HAP-1 (cell line): Measurements from ENCODE around the gene SFXN4.
"Not testable (repeated sequence)": the region's sequence is repeated elsewhere in the genome, so short reads cannot be mapped to it uniquely, and the experiment has no call there.

ENCODE experiments used
- DNase-seq, 2 experiments: peaks; one replicate each; pipeline ENCODE4 v3.0.0-alpha.2; 2016 to 2020; ENCODE audit warnings: low spot score in 2 of 2
- H3K27me3 ChIP-seq: fragments of 250-450 bp; sonication (Bioruptor Pico); 2 replicates; pipeline ENCODE4 v1.5.1; 2020; ENCODE audit warnings: low read depth, mild to moderate bottlenecking, moderate library complexity
- H3K36me3 ChIP-seq: fragments of 250-450 bp; sonication (Bioruptor Pico); replicated peaks from 2 replicates; pipeline ENCODE4 v1.5.1; 2020; ENCODE audit warnings: mild to moderate bottlenecking
- H3K4me1 ChIP-seq: fragments of 250-450 bp; sonication (Bioruptor Pico); 2 replicates; pipeline ENCODE4 v1.5.1; 2020; ENCODE audit warnings: mild to moderate bottlenecking
- H3K4me3 ChIP-seq: fragments of 250-450 bp; sonication (Bioruptor Pico); 2 replicates; pipeline ENCODE4 v1.5.1; 2020; ENCODE audit warnings: mild to moderate bottlenecking, moderate library complexity
- H3K9me3 ChIP-seq: fragments of 250-450 bp; sonication (Bioruptor Pico); 2 replicates; pipeline ENCODE4 v1.5.1; 2020; ENCODE audit warnings: mild to moderate bottlenecking, moderate library complexity
- in situ Hi-C: fragments of 300-500 bp; cut with MboI; formaldehyde crosslinking; loops from 3 replicates; pipeline ENCODE4 v1.14.3; 2020; ENCODE audit warnings: low sequenced_read_pairs, inconsistent platforms, mixed read lengths

Gene SFXN4

DNA sequence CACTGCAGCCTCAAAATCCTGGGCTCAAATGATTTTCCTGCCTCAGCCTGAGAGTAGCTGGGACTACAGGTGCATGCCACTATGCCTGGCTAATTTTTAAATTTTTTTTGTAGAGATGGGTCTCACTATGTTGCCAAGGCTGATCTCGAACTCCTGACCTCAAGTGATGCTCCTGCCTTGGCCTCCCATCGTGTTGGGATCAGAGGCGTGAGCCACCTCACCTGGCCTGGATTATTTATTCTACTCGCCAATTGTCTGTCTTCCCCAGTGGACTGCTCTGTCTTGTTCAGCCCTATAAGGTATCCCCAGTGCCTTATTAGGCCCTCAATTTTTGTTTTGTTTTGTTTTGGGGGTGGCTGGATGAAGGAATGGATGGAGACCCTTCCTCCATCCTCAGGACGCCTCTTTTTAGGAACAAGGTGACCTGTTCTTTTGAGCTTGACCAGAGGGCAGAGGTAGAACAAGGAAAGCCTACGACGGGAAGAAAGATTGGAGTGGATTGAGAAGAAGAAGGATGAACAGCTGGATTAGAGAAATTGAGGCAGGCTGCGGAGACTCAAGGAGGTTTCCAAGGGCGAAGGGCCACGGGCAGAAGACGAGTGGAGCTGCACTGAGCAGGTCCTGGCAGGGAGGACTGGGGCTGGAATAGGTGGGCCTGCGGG, 62.1 kb downstream of the SFXN4 start:
- Histone ChIP-seq H3K36me3 (peaks cover 5% of the 10 kb centered on the region; the same call in 1 of the 2 replicates), H3K9me3 (no peaks in the 10 kb centered on the region), H3K4me3 (peak overlapping the region; percentile 14), H3K27me3 (no peaks in the 10 kb centered on the region), H3K4me1 (peaks cover 3% of the 10 kb centered on the region; the same call in 1 of the 2 replicates)
- DNase-seq, result no peak
- in situ Hi-C loops, result no loop called here

GRCh38 chr10:119101366-119102098, 64.0 kb downstream of the SFXN4 start:
- no peak overlapping the region for H3K4me3 ChIP-seq
- DNase-seq, result no peak
- no peaks in the 10 kb centered on the region for H3K27me3 ChIP-seq
- H3K4me1 ChIP-seq, result peaks cover 3% of the 10 kb centered on the region; the same call in 1 of the 2 replicates
- in situ Hi-C loops, result no loop called here
- H3K9me3 ChIP-seq, result no peaks in the 10 kb centered on the region
- peaks cover 2% of the 10 kb centered on the region; the same call in 1 of the 2 replicates for H3K36me3 ChIP-seq

GRCh38 chr10:119100434-119101238, 64.9 kb downstream of the SFXN4 start:
- Histone ChIP-seq H3K4me1 (peaks cover 3% of the 10 kb centered on the region; the same call in 1 of the 2 replicates), H3K36me3 (no peaks in the 10 kb centered on the region)
- in situ Hi-C loops, result no loop called here

GRCh38 chr10:119098576-119098975, 66.9 kb downstream of the SFXN4 start:
- no peaks in the 10 kb centered on the region for H3K27me3 ChIP-seq
- H3K9me3 ChIP-seq, result no peaks in the 10 kb centered on the region
- peaks cover 2% of the 10 kb centered on the region; the same call in 1 of the 2 replicates for H3K4me1 ChIP-seq
- in situ Hi-C loops, result no loop called here
- no peak for DNase-seq
- no peaks in the 10 kb centered on the region for H3K36me3 ChIP-seq
- H3K4me3 ChIP-seq, result no peak overlapping the region

More at GRCh38 chr10:119100434-119101238, 64.9 kb downstream of the SFXN4 start:
- no peak for DNase-seq
- H3K27me3 ChIP-seq, result no peaks in the 10 kb centered on the region
- H3K9me3 ChIP-seq, result no peaks in the 10 kb centered on the region
- no peak overlapping the region for H3K4me3 ChIP-seq

DNA sequence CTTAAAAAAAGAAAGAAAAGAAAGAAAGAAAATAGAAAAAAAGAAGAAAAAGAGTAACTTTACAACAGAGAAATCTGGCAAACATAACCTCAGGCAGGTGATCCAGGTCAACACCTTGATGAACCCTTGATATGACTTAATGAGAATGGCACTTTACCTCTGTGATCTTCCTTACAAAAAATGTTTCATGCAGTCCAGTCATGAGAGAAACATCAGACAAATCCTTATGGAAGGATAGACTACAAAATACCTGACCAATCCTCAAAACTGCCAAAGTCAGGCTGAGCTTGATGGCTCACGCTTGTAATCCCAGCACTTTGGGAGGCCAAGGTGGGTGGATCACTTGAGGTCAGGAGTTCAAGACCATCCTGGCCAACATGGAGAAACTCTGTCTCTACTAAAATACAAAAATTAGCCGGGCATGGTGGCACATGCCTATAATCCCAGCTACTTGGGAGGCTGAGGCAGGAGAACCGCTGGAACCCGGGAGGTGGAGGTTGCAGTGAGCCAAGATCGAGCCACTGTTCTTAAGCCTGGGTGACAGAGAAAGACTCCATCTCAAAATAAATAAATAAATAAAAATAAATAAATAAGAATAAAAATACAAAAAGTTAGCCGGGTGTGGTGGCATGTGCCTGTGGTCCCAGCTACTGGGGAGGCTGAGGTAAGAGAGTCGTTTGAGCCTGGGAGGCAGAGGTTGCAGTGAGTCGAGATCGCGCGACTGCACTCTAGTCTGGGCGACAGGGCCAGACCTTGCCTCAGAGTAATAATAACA, 68.7 kb downstream of the SFXN4 start:
- DNase-seq, H3K4me1 ChIP-seq, H3K4me3 ChIP-seq, in situ Hi-C loops, H3K9me3 ChIP-seq, H3K27me3 ChIP-seq, H3K36me3 ChIP-seq: not testable (repeated sequence)

- no peak overlapping the region for H3K4me3 ChIP-seq
- no peak for DNase-seq
- in situ Hi-C loops, result no loop called here
- peaks cover 4% of the 10 kb centered on the region; the same call in 1 of the 2 replicates for H3K4me1 ChIP-seq
- no peaks in the 10 kb centered on the region for H3K27me3 ChIP-seq
- no peaks in the 10 kb centered on the region for H3K36me3 ChIP-seq
- no peaks in the 10 kb centered on the region for H3K9me3 ChIP-seq
Measured at GRCh38 chr10:119095640-119096039, 69.9 kb downstream of the SFXN4 start.

DNA sequence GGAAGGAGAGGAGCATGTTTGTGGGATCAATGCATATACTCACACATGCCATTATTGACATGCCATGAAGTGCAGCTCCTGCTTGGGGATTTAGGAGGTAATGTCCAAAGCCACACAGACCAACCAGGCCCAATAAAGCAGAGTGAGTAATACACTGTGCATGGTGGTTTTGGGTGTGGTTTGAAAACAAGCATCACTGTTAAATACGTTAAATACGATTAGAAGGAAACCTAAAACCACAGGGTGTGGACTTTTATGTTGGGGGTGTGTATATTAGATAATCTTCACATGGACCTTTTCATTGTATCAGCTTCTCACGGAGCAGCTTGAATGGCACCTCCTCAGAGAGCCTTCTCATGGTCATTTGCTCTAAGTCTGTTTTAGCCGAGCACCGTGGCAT, 74.5 kb downstream of the SFXN4 start:
- Histone ChIP-seq H3K9me3 (no peaks in the 10 kb centered on the region), H3K4me3 (no peak overlapping the region), H3K4me1 (peaks cover 4% of the 10 kb centered on the region; the same call in 1 of the 2 replicates), H3K36me3 (no peaks in the 10 kb centered on the region), H3K27me3 (no peaks in the 10 kb centered on the region)
- in situ Hi-C loops, result no loop called here
- DNase-seq, result no peak
